H9 (cell line): ENCODE results near the gene ZNF680. TPM values are rescaled to one million over a fixed set of nuclear protein-coding genes. Genes with fewer than 3 reads are reported as not detected.

Experiments
- DNase-seq: peaks from one replicate; pipeline ENCODE4 v3.0.0-alpha.2; 2017
- H2AFZ ChIP-seq: one replicate; pipeline ENCODE4 v1.6.1; 2013; ENCODE audit warnings: mild to moderate bottlenecking, low read length, control low read depth, moderate library complexity
- H2AK5ac ChIP-seq: 2 replicates; pipeline ENCODE4 v1.6.1; 2013; ENCODE audit warnings: low read length, control low read depth, mixed read lengths; ENCODE audit not compliant: insufficient read length
- H2BK120ac ChIP-seq: one replicate; pipeline ENCODE4 v1.6.1; 2013; ENCODE audit warnings: low read depth, mild to moderate bottlenecking, low read length, control low read depth, inconsistent platforms; ENCODE audit not compliant: poor library complexity, severe bottlenecking
- H2BK12ac ChIP-seq: 2 replicates; pipeline ENCODE4 v1.6.1; 2013; ENCODE audit warnings: low read length, control low read depth, mixed read lengths, low read depth; ENCODE audit not compliant: insufficient read length
- H2BK15ac ChIP-seq: 2 replicates; pipeline ENCODE4 v1.6.1; 2013; ENCODE audit warnings: low read depth, low read length, control low read depth
- H2BK20ac ChIP-seq: one replicate; pipeline ENCODE4 v1.6.1; 2013; ENCODE audit warnings: low read depth, mild to moderate bottlenecking, low read length, control low read depth, inconsistent platforms; ENCODE audit not compliant: poor library complexity, severe bottlenecking
- H2BK5ac ChIP-seq: 2 replicates; pipeline ENCODE4 v1.6.1; 2013; ENCODE audit warnings: low read length, control low read depth, mixed read lengths; ENCODE audit not compliant: insufficient read length
- H3K14ac ChIP-seq: 2 replicates; pipeline ENCODE4 v1.6.1; 2013; ENCODE audit warnings: low read length, control low read depth; ENCODE audit not compliant: insufficient read depth
- H3K18ac ChIP-seq: 2 replicates; pipeline ENCODE4 v1.6.1; 2013; ENCODE audit warnings: low read depth, mild to moderate bottlenecking, mixed read lengths, low read length, control low read depth; ENCODE audit not compliant: insufficient read length
- H3K23ac ChIP-seq: 2 replicates; pipeline ENCODE4 v1.6.1; 2013; ENCODE audit warnings: low read length, control low read depth, mixed read lengths, low read depth; ENCODE audit not compliant: insufficient read length
- H3K23me2 ChIP-seq: 2 replicates; pipeline ENCODE4 v1.6.1; 2013; ENCODE audit warnings: low read depth, mild to moderate bottlenecking, mixed read lengths, low read length, control low read depth; ENCODE audit not compliant: insufficient read length, poor library complexity, severe bottlenecking
- H3K27ac ChIP-seq: 2 replicates; pipeline ENCODE4 v1.5.1; 2013; ENCODE audit warnings: low read length, control low read depth, mixed read lengths, low read depth; ENCODE audit not compliant: insufficient read length
- H3K27me3 ChIP-seq: 2 replicates; pipeline ENCODE4 v1.6.1; 2013; ENCODE audit warnings: low read length, control low read depth, inconsistent platforms; ENCODE audit not compliant: insufficient read depth
- H3K4ac ChIP-seq: 2 replicates; pipeline ENCODE4 v1.6.1; 2013; ENCODE audit warnings: low read depth, mild to moderate bottlenecking, control low read depth, inconsistent platforms, low read length, moderate library complexity
- H3K4me1 ChIP-seq: 2 replicates; pipeline ENCODE4 v1.6.1; 2013; ENCODE audit warnings: low read length, control low read depth, inconsistent platforms; ENCODE audit not compliant: insufficient read depth
- H3K4me2 ChIP-seq: 2 replicates; pipeline ENCODE4 v1.6.1; 2013; ENCODE audit warnings: low read length, control low read depth, mixed read lengths; ENCODE audit not compliant: insufficient read length, insufficient read depth
- H3K56ac ChIP-seq: 2 replicates; pipeline ENCODE4 v1.6.1; 2013; ENCODE audit warnings: low read depth, mild to moderate bottlenecking, mixed read lengths, low read length, control low read depth; ENCODE audit not compliant: insufficient read length
- H3K79me1 ChIP-seq: 2 replicates; pipeline ENCODE4 v1.6.1; 2013; ENCODE audit warnings: low read depth, mild to moderate bottlenecking, moderate library complexity, low read length, control low read depth, inconsistent platforms; ENCODE audit not compliant: insufficient read depth, poor library complexity, severe bottlenecking
- H3K79me2 ChIP-seq: 2 replicates; pipeline ENCODE4 v1.6.1; 2013; ENCODE audit warnings: low read length, control low read depth, inconsistent platforms; ENCODE audit not compliant: insufficient read depth
- H3K9ac ChIP-seq: 2 replicates; pipeline ENCODE4 v1.6.1; 2013; ENCODE audit warnings: low read length, control low read depth, mixed read lengths; ENCODE audit not compliant: insufficient read length; ENCODE audit errors: extremely low read depth
- H3K9me3 ChIP-seq: one replicate; pipeline ENCODE4 v1.6.1; 2013; ENCODE audit warnings: low read depth, low read length, inconsistent platforms; ENCODE audit not compliant: control insufficient read depth
- H3T11ph ChIP-seq: one replicate; pipeline ENCODE4 v1.6.1; 2013; ENCODE audit warnings: mild to moderate bottlenecking, low read length, control low read depth, inconsistent platforms
- H4K20me1 ChIP-seq: one replicate; pipeline ENCODE4 v1.6.1; 2013; ENCODE audit not compliant: control insufficient read depth, insufficient read length, insufficient read depth
- H4K5ac ChIP-seq: 2 replicates; pipeline ENCODE4 v1.6.1; 2013; ENCODE audit warnings: low read depth, mild to moderate bottlenecking, mixed read lengths, low read length, control low read depth; ENCODE audit not compliant: insufficient read length
- H4K8ac ChIP-seq: replicated peaks from 2 replicates; pipeline ENCODE4 v1.6.1; 2013; ENCODE audit warnings: low read length, control low read depth, mixed read lengths, low read depth; ENCODE audit not compliant: insufficient read length
- H4K91ac ChIP-seq: 2 replicates; pipeline ENCODE4 v1.6.1; 2013; ENCODE audit warnings: low read depth, mild to moderate bottlenecking, moderate library complexity, mixed read lengths, low read length, control low read depth; ENCODE audit not compliant: insufficient read length
- H3K27ac Mint-ChIP-seq, 3 experiments: 2 replicates in 2 of 3; 3 replicates in 1 of 3; pipeline ENCODE4 v1.8.0; 2020 to 2021; ENCODE audit warnings: mixed read lengths in 3 of 3, mild to moderate bottlenecking in 1 of 3, moderate library complexity in 1 of 3
- H3K27me3 Mint-ChIP-seq: 2 replicates; pipeline ENCODE4 v1.8.0; 2021; ENCODE audit warnings: low read depth, mild to moderate bottlenecking, moderate library complexity, mixed read lengths
- H3K36me3 Mint-ChIP-seq, 3 experiments: 2 replicates in 2 of 3; 3 replicates in 1 of 3; pipeline ENCODE4 v1.8.0; 2020 to 2021; ENCODE audit warnings: low read depth in 3 of 3, mixed read lengths in 3 of 3; ENCODE audit not compliant: insufficient read depth in 1 of 3
- H3K4me1 Mint-ChIP-seq, 2 experiments: 2 replicates each; pipeline ENCODE4 v1.8.0; 2020; ENCODE audit warnings: mixed read lengths in 2 of 2
- H3K4me3 Mint-ChIP-seq, 2 experiments: 2 replicates in 1 of 2; 3 replicates in 1 of 2; pipeline ENCODE4 v1.8.0; 2020 to 2021; ENCODE audit warnings: mild to moderate bottlenecking in 2 of 2, mixed read lengths in 2 of 2, moderate library complexity in 1 of 2
- H3K9me3 Mint-ChIP-seq, 2 experiments: 2 replicates in 1 of 2; 3 replicates in 1 of 2; pipeline ENCODE4 v1.8.0; 2020; ENCODE audit warnings: mild to moderate bottlenecking in 2 of 2, mixed read lengths in 2 of 2, moderate library complexity in 1 of 2
- CTCF ChIP-seq: fragments of 200-600 bp; sonication (generic); conservative IDR thresholded peaks from 3 replicates; pipeline ENCODE4 v1.8.0; 2021; ENCODE audit warnings: antibody characterized with exemption, mild to moderate bottlenecking
- WGBS: extraction: QIAGEN DNeasy Blood & Tissue Kit; methylation state at CpG from one replicate; pipeline ENCODE4 v1.1.7; 2013; ENCODE audit warnings: missing lambda C conversion rate, low lambda C conversion rate, mixed read lengths; ENCODE audit not compliant: insufficient read length; ENCODE audit errors: extremely low coverage; 5-methylcytosine and 5-hydroxymethylcytosine counted together
- total RNA-seq: library from RNA; stranded (reverse); gene quantifications from 2 replicates; pipeline ENCODE4 v1.2.1, GENCODE V29; 2021

ZNF680 gene
- total RNA-seq, 1 experiment from 2014 or later: 21.3 TPM

GRCh38 chr7:64551375-64552142 is 11.3 kb downstream of the ZNF680 start:
- no peak overlapping the region for H3K56ac ChIP-seq
- no peak overlapping the region for H2BK20ac ChIP-seq
- H3K27ac ChIP-seq: no peak overlapping the region
- H3K4me3 Mint-ChIP-seq: no peak overlapping the region
- peaks cover 3% of the 10 kb centered on the region for H3K79me1 ChIP-seq
- no peaks in the 10 kb centered on the region for H4K20me1 ChIP-seq
- no peaks in the 10 kb centered on the region for H3K27me3 ChIP-seq
- no peak overlapping the region for H2BK12ac ChIP-seq
- H2BK5ac ChIP-seq: no peak overlapping the region
- peaks cover 46 to 74% of the 10 kb centered on the region in 2 experiments for H3K9me3 Mint-ChIP-seq
- H3K27ac Mint-ChIP-seq: peak overlapping the region in 1 of 3 experiments; percentile 59; a peak in 1 of 7 replicates
- H3K4ac ChIP-seq: no peak overlapping the region
- H3T11ph ChIP-seq: no peak overlapping the region
- no peak overlapping the region for H3K4me2 ChIP-seq
- H2AFZ ChIP-seq: no peak overlapping the region
- H4K91ac ChIP-seq: no peak overlapping the region
- no peak overlapping the region for H2BK15ac ChIP-seq
- H3K4me1 ChIP-seq: no peaks in the 10 kb centered on the region
- no peak overlapping the region for H3K23ac ChIP-seq
- H2AK5ac ChIP-seq: no peak overlapping the region
- H3K27me3 Mint-ChIP-seq: no peaks in the 10 kb centered on the region; the same call in 1 of the 2 replicates
- no peak for TF ChIP-seq CTCF
- WGBS: no CpG with 5 or more reads among the region's 6 CpGs
- H3K79me2 ChIP-seq: peaks cover 7% of the 10 kb centered on the region; the same call in 1 of the 2 replicates
- H3K14ac ChIP-seq: no peak overlapping the region
- no peaks in the 10 kb centered on the region for H3K4me1 Mint-ChIP-seq
- DNase-seq: no peak
- peaks cover 5% of the 10 kb centered on the region for H3K9me3 ChIP-seq
- no peak overlapping the region for H2BK120ac ChIP-seq
- no peak overlapping the region for H4K5ac ChIP-seq
- no peak overlapping the region for H3K9ac ChIP-seq
- no peak overlapping the region for H4K8ac ChIP-seq
- no peak overlapping the region for H3K18ac ChIP-seq
- H3K36me3 Mint-ChIP-seq: peaks cover 34 to 55% (median 38%) of the 10 kb centered on the region in 3 experiments
- H3K23me2 ChIP-seq: no peaks in the 10 kb centered on the region
